Endodermal cell (in vitro differentiated cells): Measurements from ENCODE around the gene MTSS2. TPM values are rescaled to one million over a fixed set of nuclear protein-coding genes. Genes with fewer than 3 reads are reported as not detected.

Source experiments
- DNase-seq: peaks from one replicate; pipeline ENCODE4 v3.0.0-alpha.2; 2017
- H3K27ac ChIP-seq: 2 replicates; pipeline ENCODE4 v1.5.1; 2013; ENCODE audit warnings: mild to moderate bottlenecking, low read depth, low read length, moderate library complexity
- H3K27me3 ChIP-seq: 2 replicates; pipeline ENCODE4 v1.6.1; 2013; ENCODE audit warnings: mild to moderate bottlenecking, low read length, moderate library complexity; ENCODE audit not compliant: insufficient read depth, control insufficient read depth, poor library complexity, severe bottlenecking
- H3K36me3 ChIP-seq: 2 replicates; pipeline ENCODE4 v1.7.0; 2013; ENCODE audit warnings: mild to moderate bottlenecking, low read length, moderate library complexity; ENCODE audit not compliant: control insufficient read depth, insufficient read depth
- H3K4me1 ChIP-seq: one replicate; pipeline ENCODE4 v1.7.0; 2013; ENCODE audit warnings: low read length; ENCODE audit not compliant: control insufficient read depth, insufficient read depth
- H3K4me3 ChIP-seq: 2 replicates; pipeline ENCODE4 v1.5.1; 2013; ENCODE audit warnings: mild to moderate bottlenecking, low read length, moderate library complexity
- H3K9ac ChIP-seq: 2 replicates; pipeline ENCODE4 v1.6.1; 2013; ENCODE audit warnings: mild to moderate bottlenecking, low read length, moderate library complexity; ENCODE audit not compliant: poor library complexity, severe bottlenecking; ENCODE audit errors: extremely low read depth
- H3K9me3 ChIP-seq: 2 replicates; pipeline ENCODE4 v1.6.1; 2013; ENCODE audit warnings: mild to moderate bottlenecking, low read length, moderate library complexity; ENCODE audit not compliant: control insufficient read depth
- H3K27ac Mint-ChIP-seq: 2 replicates; pipeline ENCODE4 v1.8.0; 2020; ENCODE audit warnings: mixed read lengths
- H3K27me3 Mint-ChIP-seq: 2 replicates; pipeline ENCODE4 v1.8.0; 2021; ENCODE audit warnings: mild to moderate bottlenecking, mixed read lengths; ENCODE audit not compliant: insufficient read depth
- H3K36me3 Mint-ChIP-seq: 2 replicates; pipeline ENCODE4 v1.8.0; 2020; ENCODE audit warnings: low read depth, mixed read lengths
- H3K4me1 Mint-ChIP-seq: 2 replicates; pipeline ENCODE4 v1.8.0; 2020; ENCODE audit warnings: mixed read lengths
- H3K4me3 Mint-ChIP-seq: 2 replicates; pipeline ENCODE4 v1.8.0; 2020; ENCODE audit warnings: mild to moderate bottlenecking, moderate library complexity, mixed read lengths
- H3K9me3 Mint-ChIP-seq: 2 replicates; pipeline ENCODE4 v1.8.0; 2020; ENCODE audit warnings: mild to moderate bottlenecking, mixed read lengths
- WGBS, 2 experiments: methylation state at CpG; one replicate each; pipeline versions ENCODE4 v1.1.5 to v1.1.7; 2013; ENCODE audit warnings: missing lambda C conversion rate in 2 of 2, mixed read lengths in 1 of 2; ENCODE audit not compliant: insufficient coverage in 1 of 2, insufficient read length in 1 of 2; 5-methylcytosine and 5-hydroxymethylcytosine counted together
- total RNA-seq, 2 donors: library from RNA; stranded (reverse); fragmentation: NEBNext Ultra II Directional in 1 of 2; extraction: Animal tissue kit (Norgen Biotek cat#: 25700) in 1 of 2; gene quantifications; 2 replicates in 1 of 2; 3 replicates in 1 of 2; pipeline ENCODE4 v1.2.1, GENCODE V29; 2021
- TF ChIP-seq, protein P1 (sequence below): fragments of 200-600 bp; sonication (generic); conservative IDR thresholded peaks from 2 replicates; pipeline ENCODE4 v1.5.0; 2021; ENCODE audit warnings: antibody characterized with exemption, mild to moderate bottlenecking

Gene MTSS2
- total RNA-seq, 2 donors from 2014 or later = 23.4 to 24.0 TPM

- Mint-ChIP-seq H3K4me3 (peak overlapping the region; percentile 62), H3K27me3 (peaks cover 1% of the 10 kb centered on the region), H3K27ac (no peak overlapping the region), H3K9me3 (no peaks in the 10 kb centered on the region), H3K4me1 (no peaks in the 10 kb centered on the region), H3K36me3 (no peaks in the 10 kb centered on the region)
- no peak overlapping the region for H3K27ac ChIP-seq
- H3K9ac ChIP-seq = no peak overlapping the region
- TF ChIP-seq, protein P1, sequence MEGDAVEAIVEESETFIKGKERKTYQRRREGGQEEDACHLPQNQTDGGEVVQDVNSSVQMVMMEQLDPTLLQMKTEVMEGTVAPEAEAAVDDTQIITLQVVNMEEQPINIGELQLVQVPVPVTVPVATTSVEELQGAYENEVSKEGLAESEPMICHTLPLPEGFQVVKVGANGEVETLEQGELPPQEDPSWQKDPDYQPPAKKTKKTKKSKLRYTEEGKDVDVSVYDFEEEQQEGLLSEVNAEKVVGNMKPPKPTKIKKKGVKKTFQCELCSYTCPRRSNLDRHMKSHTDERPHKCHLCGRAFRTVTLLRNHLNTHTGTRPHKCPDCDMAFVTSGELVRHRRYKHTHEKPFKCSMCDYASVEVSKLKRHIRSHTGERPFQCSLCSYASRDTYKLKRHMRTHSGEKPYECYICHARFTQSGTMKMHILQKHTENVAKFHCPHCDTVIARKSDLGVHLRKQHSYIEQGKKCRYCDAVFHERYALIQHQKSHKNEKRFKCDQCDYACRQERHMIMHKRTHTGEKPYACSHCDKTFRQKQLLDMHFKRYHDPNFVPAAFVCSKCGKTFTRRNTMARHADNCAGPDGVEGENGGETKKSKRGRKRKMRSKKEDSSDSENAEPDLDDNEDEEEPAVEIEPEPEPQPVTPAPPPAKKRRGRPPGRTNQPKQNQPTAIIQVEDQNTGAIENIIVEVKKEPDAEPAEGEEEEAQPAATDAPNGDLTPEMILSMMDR = no peak
- DNase-seq = no peak
- H3K9me3 ChIP-seq = no peaks in the 10 kb centered on the region
- H3K4me1 ChIP-seq = peaks cover 4% of the 10 kb centered on the region
- peak overlapping the region; percentile 81 for H3K4me3 ChIP-seq
- H3K27me3 ChIP-seq = no peaks in the 10 kb centered on the region
- WGBS, 2 experiments = 83 to 94% methylated on average over 4 to 13 of the region's 14 CpGs
- H3K36me3 ChIP-seq = peaks cover 2% of the 10 kb centered on the region
Measured at GRCh38 chr16:70684146-70685060, 1.4 kb downstream of the MTSS2 start.

DNA sequence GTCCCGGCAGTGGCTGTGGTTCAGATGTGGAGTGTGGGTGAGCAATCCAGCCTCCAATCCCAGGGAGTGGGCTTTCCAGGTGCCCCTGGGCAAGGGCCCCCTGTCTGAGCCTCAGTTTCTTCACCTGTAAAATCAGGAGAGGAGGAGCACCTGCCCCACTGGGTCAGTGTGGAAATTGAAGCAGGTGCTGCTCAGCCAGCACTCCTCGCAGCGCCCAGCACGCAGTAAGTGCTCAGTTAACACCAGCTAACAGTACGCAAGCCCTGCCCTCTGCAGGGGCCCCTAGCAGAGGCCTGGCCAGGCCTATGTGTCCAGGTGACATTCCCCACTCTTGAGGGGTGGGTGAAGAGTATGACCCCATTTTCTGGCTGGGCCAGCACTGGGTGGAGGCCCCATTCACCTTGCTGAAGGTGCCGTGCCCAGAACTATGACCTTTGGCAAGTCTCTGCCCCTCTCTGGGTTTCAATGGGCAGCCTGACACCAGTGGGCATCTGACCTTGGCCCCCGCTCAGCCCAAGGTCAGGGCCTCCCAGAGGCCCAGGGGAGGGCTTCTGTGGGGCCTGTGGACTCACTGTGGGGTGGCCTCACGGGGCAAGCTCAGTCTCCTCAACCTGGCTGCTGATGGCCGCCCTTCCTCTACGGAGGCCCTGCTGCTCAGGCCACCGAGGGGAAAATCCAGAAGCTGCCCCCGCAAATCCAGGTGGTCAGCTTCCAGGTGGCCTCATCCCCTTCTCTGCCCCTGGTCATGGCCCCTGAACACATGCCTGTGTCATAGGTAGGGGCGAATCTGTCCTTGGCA is 2.5 kb downstream of the MTSS2 start:
- Histone ChIP-seq H3K4me1 (peaks cover 4% of the 10 kb centered on the region), H3K36me3 (peaks cover 12% of the 10 kb centered on the region), H3K27me3 (no peaks in the 10 kb centered on the region), H3K27ac (no peak overlapping the region), H3K9ac (no peak overlapping the region), H3K4me3 (no peak overlapping the region), H3K9me3 (no peaks in the 10 kb centered on the region)
- 93 to 94% methylated on average over 10 to 13 of the region's 13 CpGs for WGBS, 2 experiments
- DNase-seq = no peak
- no peak overlapping the region for H3K4me3 Mint-ChIP-seq
- H3K4me1 Mint-ChIP-seq = no peaks in the 10 kb centered on the region
- peaks cover 2% of the 10 kb centered on the region for H3K36me3 Mint-ChIP-seq
- TF ChIP-seq, protein P1 = no peak
- H3K27ac Mint-ChIP-seq = no peak overlapping the region
- H3K27me3 Mint-ChIP-seq = peaks cover 1% of the 10 kb centered on the region
- H3K9me3 Mint-ChIP-seq = no peaks in the 10 kb centered on the region

- peaks cover 4% of the 10 kb centered on the region for H3K4me1 ChIP-seq
- TF ChIP-seq, protein P1 = peak; percentile 46
- DNase-seq = peak; percentile 76
- no peak overlapping the region for H3K27ac ChIP-seq
- H3K9me3 ChIP-seq = no peaks in the 10 kb centered on the region
- H3K9ac ChIP-seq = no peak overlapping the region
- peaks cover 1% of the 10 kb centered on the region for H3K27me3 Mint-ChIP-seq
- peaks cover 14% of the 10 kb centered on the region for H3K36me3 ChIP-seq
- H3K9me3 Mint-ChIP-seq = no peaks in the 10 kb centered on the region
- H3K36me3 Mint-ChIP-seq = peaks cover 4% of the 10 kb centered on the region
- H3K4me3 ChIP-seq = no peak overlapping the region
- no peaks in the 10 kb centered on the region for H3K27me3 ChIP-seq
- H3K4me1 Mint-ChIP-seq = no peaks in the 10 kb centered on the region
- H3K4me3 Mint-ChIP-seq = no peak overlapping the region
- WGBS, 2 experiments = 86 to 88% methylated on average over 6 to 13 of the region's 14 CpGs
- H3K27ac Mint-ChIP-seq = peak overlapping the region; percentile 19
Measured at GRCh38 chr16:70682239-70683145, 3.4 kb downstream of the MTSS2 start.
